Stimulated activated naive CD8-positive, alpha-beta T cell treated with anti-CD3 and anti-CD28 coated beads, Interleukin-15, Interleukin-2, amounts not matched to agents 100 U/mL and 50 U/mL, for 24 hours (primary cell): ENCODE measurements around the gene AMZ1.
"Not testable (repeated sequence)": the region's sequence is repeated elsewhere in the genome, so short reads cannot be mapped to it uniquely, and the experiment has no call there.

Experiments used
- ATAC-seq: fragments of 150-1000 bp; cut with Tn5 transposase; one replicate; pipeline ENCODE4 v1.10.0; 2021
- DNase-seq: peaks from one replicate; pipeline ENCODE4 v3.0.0; 2021

The AMZ1 gene

GRCh38 chr7:2713370-2713769 lies 25.4 kb downstream of the AMZ1 start:
- ATAC-seq (no peak), DNase-seq (no peak)

GRCh38 chr7:2713978-2714377 lies 26.0 kb downstream of the AMZ1 start:
- ATAC-seq, result no peak
- DNase-seq, result no peak

- no peak for DNase-seq
- no peak for ATAC-seq
Measured at GRCh38 chr7:2714636-2715035, 26.6 kb downstream of the AMZ1 start.

GRCh38 chr7:2715341-2716231 lies 27.6 kb downstream of the AMZ1 start:
- peak; percentile 60 for DNase-seq
- ATAC-seq, result peak; percentile 75

DNA sequence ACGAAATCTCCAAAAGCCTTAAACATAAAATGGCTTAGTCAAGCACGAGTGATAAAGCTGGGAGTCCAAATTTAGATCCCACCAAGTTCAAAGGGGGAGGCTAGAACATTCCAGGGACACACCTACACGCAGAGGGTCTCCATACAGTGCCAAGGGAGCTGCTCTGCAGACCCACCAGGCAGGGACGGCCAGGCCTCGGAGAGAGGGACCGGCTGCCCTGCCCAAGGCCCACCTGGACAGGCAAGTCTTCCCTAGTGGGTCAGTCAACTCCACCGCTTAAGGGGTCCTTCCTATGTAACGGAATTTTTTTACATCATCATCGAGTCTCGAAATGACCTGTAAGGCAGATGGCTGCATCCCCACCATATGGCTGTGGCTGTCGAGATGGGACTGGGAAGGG lies 28.5 kb downstream of the AMZ1 start:
- ATAC-seq (no peak), DNase-seq (no peak)

GRCh38 chr7:2716906-2717292 lies 28.9 kb downstream of the AMZ1 start:
- ATAC-seq (no peak), DNase-seq (no peak)

- ATAC-seq, result no peak
Measured at GRCh38 chr7:2717293-2718261, 29.6 kb downstream of the AMZ1 start.

GRCh38 chr7:2718296-2718965 lies 30.4 kb downstream of the AMZ1 start:
- ATAC-seq (no peak), DNase-seq (no peak)

More at GRCh38 chr7:2717293-2718261, 29.6 kb downstream of the AMZ1 start:
- no peak for DNase-seq

DNA sequence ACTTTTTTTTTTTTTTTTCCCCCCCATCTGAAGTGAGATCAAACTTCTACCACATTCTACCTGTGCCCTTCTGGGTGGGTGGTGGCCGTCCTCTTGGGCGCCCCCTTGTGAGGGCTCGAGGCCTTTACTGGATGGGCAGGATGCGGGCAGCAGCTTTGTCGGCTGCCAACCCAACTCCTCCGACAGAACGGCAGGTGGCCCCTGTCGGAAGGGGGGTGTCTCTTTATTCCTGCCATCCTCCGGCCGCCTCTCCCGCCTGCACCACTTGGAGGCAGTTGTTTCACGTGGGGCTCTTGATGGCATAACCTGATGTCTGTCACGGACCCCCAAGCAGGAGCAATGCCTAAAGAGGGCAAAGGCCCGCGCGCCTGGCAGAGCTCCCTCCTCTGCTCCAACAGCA lies 31.0 kb downstream of the AMZ1 start:
- peak; percentile 26 for ATAC-seq
- peak; percentile 83 for DNase-seq

- DNase-seq (no peak), ATAC-seq (no peak)
Measured at GRCh38 chr7:2720024-2720423, 32.0 kb downstream of the AMZ1 start.

GRCh38 chr7:2721842-2722241 lies 33.8 kb downstream of the AMZ1 start:
- no peak for DNase-seq

DNA sequence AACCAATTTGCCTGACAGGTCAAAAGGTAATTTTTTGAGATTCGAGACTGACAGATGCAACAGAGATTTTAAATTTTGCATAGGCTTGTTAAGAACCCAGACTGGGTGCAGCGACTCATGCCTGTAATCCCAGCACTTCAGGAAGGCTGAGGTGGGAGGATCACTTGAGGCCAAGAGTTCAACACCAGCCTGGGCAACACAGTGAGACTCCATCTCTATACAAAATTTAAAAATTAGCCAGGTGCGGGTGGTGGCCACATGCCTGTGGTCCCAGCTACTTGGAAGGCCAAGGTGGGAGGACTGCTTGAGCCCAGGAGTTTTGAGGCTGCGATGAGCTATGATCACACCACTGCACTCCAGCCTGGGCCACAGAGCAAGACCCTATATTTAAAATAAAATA lies 34.6 kb downstream of the AMZ1 start:
- no peak for ATAC-seq
- no peak for DNase-seq

More at GRCh38 chr7:2721842-2722241, 33.8 kb downstream of the AMZ1 start:
- ATAC-seq, result no peak

DNA sequence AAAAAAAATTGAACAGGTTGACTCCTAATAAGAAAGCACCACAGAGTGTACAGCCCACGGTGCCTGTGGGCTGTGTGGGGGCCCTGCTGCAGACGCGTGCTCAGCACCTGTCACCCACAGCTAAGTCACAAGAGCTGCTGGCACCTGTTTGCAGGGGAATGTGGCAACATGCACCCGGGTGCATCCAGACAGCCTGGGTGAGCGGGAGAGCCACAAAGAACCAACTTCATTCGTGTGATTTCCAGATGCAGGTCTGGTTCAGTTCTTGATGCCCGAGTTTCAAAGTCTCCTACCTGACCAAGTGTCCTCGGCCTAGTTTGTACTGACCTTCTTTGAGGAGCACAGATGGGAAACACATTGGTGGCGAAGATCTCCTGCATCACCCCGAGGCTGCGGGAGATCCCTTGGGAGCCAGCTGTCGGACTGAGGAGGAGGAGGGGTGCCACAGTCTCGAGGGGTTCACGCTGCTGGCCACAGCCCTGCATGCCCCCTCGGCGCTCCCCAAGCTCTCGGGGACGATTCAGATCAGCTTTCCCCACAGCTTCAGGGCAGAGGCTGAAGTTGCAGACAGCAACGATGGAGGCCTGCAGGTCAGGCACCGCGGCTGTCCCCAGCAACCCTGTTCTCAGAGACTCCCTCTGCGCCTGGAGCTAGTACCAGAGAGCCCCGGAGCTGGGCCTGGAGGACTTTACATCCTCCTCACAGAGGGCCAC lies 35.3 kb downstream of the AMZ1 start:
- ATAC-seq (no peak), DNase-seq (no peak)

GRCh38 chr7:2724036-2724435 lies 36.0 kb downstream of the AMZ1 start:
- not testable (repeated sequence) for DNase-seq, ATAC-seq

- ATAC-seq, result no peak
Measured at GRCh38 chr7:2724453-2725177, 36.6 kb downstream of the AMZ1 start.

DNA sequence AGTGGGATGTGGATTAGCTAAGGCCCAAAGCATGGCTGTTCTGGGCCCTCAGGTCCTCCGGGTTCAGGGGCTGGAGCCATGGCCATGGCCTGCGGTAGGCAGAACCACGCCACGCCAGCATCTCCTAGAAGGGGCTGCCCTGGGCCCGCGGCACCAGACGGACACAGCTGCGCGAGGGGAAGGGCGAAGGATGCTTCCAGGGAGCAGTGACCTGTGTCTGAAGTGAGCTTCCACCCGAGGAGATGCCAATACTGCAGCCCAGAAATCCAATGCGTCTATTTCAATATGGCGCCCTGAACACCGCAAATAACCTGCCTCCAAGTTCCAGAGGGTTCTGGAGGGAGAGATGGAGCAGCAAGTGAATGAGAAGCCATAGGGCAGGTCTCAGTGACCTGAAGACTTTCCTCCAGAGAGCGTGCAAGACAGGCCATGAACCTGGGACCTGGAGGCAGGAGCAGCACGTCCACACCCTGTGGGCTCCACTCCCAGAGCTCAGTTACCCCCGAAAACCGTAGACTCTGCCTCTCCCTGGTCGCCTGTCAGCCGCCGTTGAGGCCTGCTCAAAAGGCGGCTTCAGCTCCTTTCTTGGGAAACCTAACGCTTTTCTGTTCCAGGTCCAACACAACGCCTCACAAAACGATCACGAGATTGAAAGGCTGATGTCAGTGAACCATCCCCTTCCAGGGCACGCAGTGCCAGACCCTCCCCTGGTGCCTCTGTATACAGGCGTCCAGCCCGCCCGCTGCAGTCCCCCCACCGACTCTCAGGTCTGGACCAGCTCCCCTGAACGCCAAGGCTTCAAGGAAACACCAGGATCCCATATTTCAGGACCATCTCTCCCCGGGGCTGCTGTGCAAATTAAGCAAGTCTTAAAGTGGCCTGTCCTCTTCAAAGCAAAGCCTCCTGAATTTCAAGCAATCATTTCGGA lies 37.4 kb downstream of the AMZ1 start:
- no peak for DNase-seq
- no peak for ATAC-seq

More at GRCh38 chr7:2724453-2725177, 36.6 kb downstream of the AMZ1 start:
- no peak for DNase-seq

DNA sequence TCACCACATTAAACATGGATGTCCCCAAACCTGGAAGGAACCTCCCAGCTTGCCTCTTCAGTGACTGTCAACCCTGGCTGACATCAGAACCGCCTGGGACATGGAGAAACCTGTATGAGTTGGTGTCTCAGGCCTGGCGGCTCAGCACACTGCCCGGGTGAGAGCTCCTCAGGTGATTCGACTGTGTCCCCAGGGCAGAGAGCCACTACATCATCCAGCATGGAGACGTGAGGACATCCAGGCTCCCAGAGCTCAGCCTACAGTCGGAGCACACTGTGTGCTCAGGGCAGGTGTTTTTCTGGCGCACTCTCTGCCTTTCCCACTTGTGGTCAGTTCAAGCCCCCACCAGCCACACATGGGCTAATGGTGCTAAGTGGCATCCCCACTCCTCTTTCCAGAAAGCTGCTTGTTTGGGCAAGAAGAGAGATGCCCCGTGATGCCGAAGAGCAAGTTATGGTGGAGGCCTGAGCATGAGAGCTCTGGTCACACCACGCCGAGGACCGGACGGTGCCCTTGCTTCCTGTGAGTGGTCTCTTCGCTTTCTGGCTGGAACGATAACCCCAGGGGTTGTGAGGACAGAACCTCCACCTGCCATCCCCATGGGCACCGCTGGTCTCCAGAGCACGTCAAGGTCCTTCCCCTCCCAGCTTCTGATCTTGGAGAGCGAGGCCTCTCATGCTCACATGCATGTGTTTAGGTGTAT lies 38.5 kb downstream of the AMZ1 start:
- ATAC-seq (no peak), DNase-seq (no peak)

DNA sequence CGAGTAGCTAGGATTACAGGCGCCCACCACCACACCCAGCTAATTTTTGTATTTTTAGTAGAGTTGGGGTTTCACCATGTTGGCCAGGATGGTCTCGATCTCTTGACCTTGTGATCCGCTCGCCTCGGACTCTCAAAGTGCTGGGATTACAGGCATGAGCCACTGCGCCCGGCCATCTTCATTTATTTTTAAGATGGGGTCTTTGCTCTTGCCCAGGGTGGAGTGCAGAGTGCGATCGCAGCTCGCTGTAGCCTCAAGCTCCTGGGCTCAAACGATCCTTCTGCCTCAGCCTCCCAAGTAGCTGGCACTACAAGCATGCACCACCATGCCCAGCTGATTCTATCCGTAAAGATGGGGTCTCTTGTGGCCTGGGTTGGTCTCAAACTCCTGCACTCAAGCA lies 39.2 kb downstream of the AMZ1 start:
- ATAC-seq, DNase-seq: not testable (repeated sequence)
